Measurements from ENCODE around the gene ANKRD9.
A peak's percentile ranks its signal among the peaks of the same experiment; 100 is the strongest.

The ANKRD9 gene

DNA sequence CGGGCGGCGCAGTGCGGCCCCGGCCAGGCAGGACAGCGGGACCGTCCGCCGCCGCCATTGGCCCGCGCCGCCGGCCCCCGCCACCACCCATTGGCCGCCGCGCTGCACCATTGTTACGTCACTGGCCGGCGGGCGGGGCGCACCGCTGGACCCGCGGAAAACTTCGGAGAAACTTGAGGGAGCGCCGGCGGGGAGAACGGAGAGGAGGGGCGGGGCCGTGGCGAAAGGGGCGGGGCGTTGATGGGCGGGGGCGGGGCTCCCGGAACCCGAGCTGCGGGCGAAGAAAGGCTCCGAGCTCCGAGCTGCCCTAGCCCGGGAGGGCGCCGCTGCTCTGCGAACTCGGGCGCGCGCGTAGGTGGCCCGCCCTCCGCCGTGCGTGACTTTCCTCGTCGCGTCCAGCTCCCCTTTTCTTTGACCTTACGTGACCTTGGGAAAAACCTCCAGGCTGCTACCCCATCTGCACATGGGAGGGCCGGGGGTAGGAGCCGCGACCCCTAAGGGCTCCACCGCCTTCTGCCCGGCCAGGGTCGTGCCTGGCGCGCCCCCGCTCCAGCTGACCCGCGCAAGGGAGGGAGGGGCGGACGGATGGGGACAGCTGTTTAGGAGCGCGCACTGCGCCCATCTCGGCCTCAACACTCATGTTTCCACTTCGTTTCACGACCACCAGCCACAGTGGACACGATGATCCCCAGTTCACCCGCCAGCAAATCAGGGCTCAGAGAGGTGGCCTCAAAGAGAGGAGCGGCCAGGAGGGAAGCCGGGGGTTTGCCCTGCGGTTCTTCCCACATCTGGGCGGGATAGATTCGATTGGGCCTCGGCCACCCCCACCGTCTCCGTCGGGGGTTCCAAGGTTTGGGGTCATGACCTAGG, at the start of gene ANKRD9:
ANKRD9 (minus strand) TSS at position 31 of the 870 bp plus-strand sequence. CDS start 1,887 bp downstream, outside the sequence.
- H3K27ac ChIP-seq: peak within 1 kb of the TSS; percentile 44
- peak within 1 kb of the TSS; percentile 67 for H3K4me3 ChIP-seq (ENCODE audit: low read depth, low read length)
- peaks cover 6% of the 10 kb centered on the region for H3K36me3 ChIP-seq
- H3K9me3 ChIP-seq (ENCODE audit: severe bottlenecking): no peaks in the 10 kb centered on the region
- H3K27me3 ChIP-seq (ENCODE audit: insufficient read depth, low read depth, severe bottlenecking): no peaks in the 10 kb centered on the region
- DNase-seq: peak; percentile 94
- TF ChIP-seq, protein P1, sequence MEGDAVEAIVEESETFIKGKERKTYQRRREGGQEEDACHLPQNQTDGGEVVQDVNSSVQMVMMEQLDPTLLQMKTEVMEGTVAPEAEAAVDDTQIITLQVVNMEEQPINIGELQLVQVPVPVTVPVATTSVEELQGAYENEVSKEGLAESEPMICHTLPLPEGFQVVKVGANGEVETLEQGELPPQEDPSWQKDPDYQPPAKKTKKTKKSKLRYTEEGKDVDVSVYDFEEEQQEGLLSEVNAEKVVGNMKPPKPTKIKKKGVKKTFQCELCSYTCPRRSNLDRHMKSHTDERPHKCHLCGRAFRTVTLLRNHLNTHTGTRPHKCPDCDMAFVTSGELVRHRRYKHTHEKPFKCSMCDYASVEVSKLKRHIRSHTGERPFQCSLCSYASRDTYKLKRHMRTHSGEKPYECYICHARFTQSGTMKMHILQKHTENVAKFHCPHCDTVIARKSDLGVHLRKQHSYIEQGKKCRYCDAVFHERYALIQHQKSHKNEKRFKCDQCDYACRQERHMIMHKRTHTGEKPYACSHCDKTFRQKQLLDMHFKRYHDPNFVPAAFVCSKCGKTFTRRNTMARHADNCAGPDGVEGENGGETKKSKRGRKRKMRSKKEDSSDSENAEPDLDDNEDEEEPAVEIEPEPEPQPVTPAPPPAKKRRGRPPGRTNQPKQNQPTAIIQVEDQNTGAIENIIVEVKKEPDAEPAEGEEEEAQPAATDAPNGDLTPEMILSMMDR (IDR thresholded peaks at IDR 0.05; ENCODE audit: low read depth, low read length): no peak

DNA sequence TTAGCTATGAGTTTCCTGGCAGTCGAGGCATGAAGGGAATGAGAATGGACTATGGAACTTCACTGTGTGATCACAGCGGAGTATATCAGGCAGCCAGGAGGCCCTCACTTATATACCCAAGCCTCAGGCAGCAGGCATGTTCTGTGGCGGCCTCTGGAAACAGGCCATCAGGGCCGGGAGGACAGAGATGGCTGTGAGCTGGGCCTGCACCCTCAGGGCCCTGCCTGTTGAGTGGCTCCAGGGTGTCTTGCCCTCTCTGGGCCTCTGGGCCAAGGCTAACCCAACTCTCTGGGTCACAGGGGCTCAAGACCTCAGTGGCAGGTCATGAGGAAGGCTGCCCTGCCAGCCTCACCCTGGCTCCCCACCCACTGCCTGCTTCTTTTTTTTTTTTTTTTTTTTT, 49.0 kb upstream of the ANKRD9 start:
- TF ChIP-seq, protein P1 (IDR thresholded peaks at IDR 0.05; ENCODE audit: low read depth, low read length): no peak
- Histone ChIP-seq H3K27me3 (ENCODE audit: insufficient read depth, low read depth, severe bottlenecking) (no peaks in the 10 kb centered on the region), H3K36me3 (no peaks in the 10 kb centered on the region), H3K27ac (no peak overlapping the region), H3K9me3 (ENCODE audit: severe bottlenecking) (no peaks in the 10 kb centered on the region), H3K4me3 (ENCODE audit: low read depth, low read length) (no peak overlapping the region)
- no peak for DNase-seq

- no peaks in the 10 kb centered on the region for H3K9me3 ChIP-seq (ENCODE audit: severe bottlenecking)
- H3K36me3 ChIP-seq: no peaks in the 10 kb centered on the region
- H3K27me3 ChIP-seq (ENCODE audit: insufficient read depth, low read depth, severe bottlenecking): no peaks in the 10 kb centered on the region
- no peak overlapping the region for H3K27ac ChIP-seq
- no peak overlapping the region for H3K4me3 ChIP-seq (ENCODE audit: low read depth, low read length)
- TF ChIP-seq, protein P1 (IDR thresholded peaks at IDR 0.05; ENCODE audit: low read depth, low read length): no peak
- no peak for DNase-seq
These were observed 48.1 kb upstream of the ANKRD9 start for GRCh38 chr14:102557434-102558226.

DNA sequence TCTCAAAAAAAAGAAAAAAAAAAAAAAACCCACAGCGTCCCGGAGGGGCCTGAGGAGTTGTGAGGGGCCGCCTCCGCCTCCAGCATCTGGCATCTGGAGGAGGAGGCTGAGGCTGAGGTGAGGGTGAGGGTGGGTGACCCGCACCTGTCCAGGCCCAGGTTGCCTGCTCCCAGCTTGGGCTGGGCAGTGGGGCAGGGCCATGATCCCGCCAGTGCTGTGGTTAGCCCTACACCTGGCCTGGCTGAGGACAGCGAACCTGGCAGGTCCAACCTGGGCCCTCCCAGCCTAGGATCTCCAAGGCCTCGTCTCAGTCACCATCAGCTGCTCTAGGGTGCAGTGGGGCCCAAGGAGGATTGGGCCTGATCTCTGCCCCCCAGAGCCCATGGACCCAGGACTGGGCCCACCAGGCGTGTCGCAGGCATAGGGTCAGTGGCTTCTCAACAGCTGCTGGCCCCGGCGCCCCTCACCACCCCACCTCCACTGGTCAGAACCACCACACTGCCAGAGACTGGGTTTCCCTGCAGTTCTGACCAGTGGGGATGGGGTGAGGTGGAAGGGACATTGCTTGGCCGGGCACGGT, 46.6 kb upstream of the ANKRD9 start:
- no peak for DNase-seq
- no peaks in the 10 kb centered on the region for H3K27me3 ChIP-seq (ENCODE audit: insufficient read depth, low read depth, severe bottlenecking)
- 0 out of 2 replicates have a peak, but pooled peaks cover 1% of the 10 kb centered on the region for H3K36me3 ChIP-seq
- TF ChIP-seq, protein P1 (IDR thresholded peaks at IDR 0.05; ENCODE audit: low read depth, low read length): no peak
- H3K4me3 ChIP-seq (ENCODE audit: low read depth, low read length): no peak overlapping the region
- H3K9me3 ChIP-seq (ENCODE audit: severe bottlenecking): no peaks in the 10 kb centered on the region
- H3K27ac ChIP-seq: no peak overlapping the region

GRCh38 chr14:102554821-102555819, 45.5 kb upstream of the ANKRD9 start:
- H3K27me3 ChIP-seq (ENCODE audit: insufficient read depth, low read depth, severe bottlenecking): no peaks in the 10 kb centered on the region
- no peak overlapping the region for H3K27ac ChIP-seq
- TF ChIP-seq, protein P1 (IDR thresholded peaks at IDR 0.05; ENCODE audit: low read depth, low read length): no peak
- 0 out of 2 replicates have a peak, but pooled peaks cover 4% of the 10 kb centered on the region for H3K36me3 ChIP-seq
- no peak for DNase-seq
- H3K9me3 ChIP-seq (ENCODE audit: severe bottlenecking): no peaks in the 10 kb centered on the region
- no peak overlapping the region for H3K4me3 ChIP-seq (ENCODE audit: low read depth, low read length)

Data from WERI-Rb-1 (cell line).